Glutamatergic neuron (in vitro differentiated cells): ENCODE results near the gene ZNF454. TPM values are rescaled to one million over a fixed set of nuclear protein-coding genes. Genes with fewer than 3 reads are reported as not detected.

Source experiments
- DNase-seq: peaks from one replicate; pipeline ENCODE4 v3.0.0; 2022
- H3K27ac Mint-ChIP-seq: one replicate; pipeline ENCODE4 v1.8.0; 2020; ENCODE audit warnings: mild to moderate bottlenecking, mixed read lengths, inconsistent platforms; ENCODE audit not compliant: unreplicated experiment
- H3K27me3 Mint-ChIP-seq: one replicate; pipeline ENCODE4 v1.8.0; 2020; ENCODE audit warnings: mild to moderate bottlenecking, moderate library complexity, mixed read lengths, inconsistent platforms; ENCODE audit not compliant: unreplicated experiment
- H3K36me3 Mint-ChIP-seq: one replicate; pipeline ENCODE4 v1.8.0; 2020; ENCODE audit warnings: mild to moderate bottlenecking, mixed read lengths, inconsistent platforms; ENCODE audit not compliant: unreplicated experiment
- H3K4me1 Mint-ChIP-seq: one replicate; pipeline ENCODE4 v1.8.0; 2020; ENCODE audit warnings: mild to moderate bottlenecking, low read depth, mixed read lengths, inconsistent platforms; ENCODE audit not compliant: unreplicated experiment
- H3K4me3 Mint-ChIP-seq: one replicate; pipeline ENCODE4 v1.8.0; 2020; ENCODE audit warnings: mild to moderate bottlenecking, mixed read lengths, inconsistent platforms; ENCODE audit not compliant: unreplicated experiment
- H3K9me3 Mint-ChIP-seq: one replicate; pipeline ENCODE4 v1.8.0; 2020; ENCODE audit warnings: mild to moderate bottlenecking, moderate library complexity, mixed read lengths, inconsistent platforms; ENCODE audit not compliant: unreplicated experiment
- total RNA-seq: library from RNA; stranded (reverse); fragmentation: NEBNext Ultra II Directional; extraction: Animal tissue kit (Norgen Biotek cat#: 25700); gene quantifications from one replicate; pipeline ENCODE4 v1.2.1, GENCODE V29; 2021; ENCODE audit not compliant: unreplicated experiment
- TF ChIP-seq, protein P1 (sequence below): fragments of 200-600 bp; sonication (generic); IDR thresholded peaks from one replicate; pipeline ENCODE4 v1.5.0; 2021; ENCODE audit not compliant: partially characterized antibody, unreplicated experiment

ZNF454 gene
- total RNA-seq, 1 donor from 2014 or later: 9.3 TPM

DNA sequence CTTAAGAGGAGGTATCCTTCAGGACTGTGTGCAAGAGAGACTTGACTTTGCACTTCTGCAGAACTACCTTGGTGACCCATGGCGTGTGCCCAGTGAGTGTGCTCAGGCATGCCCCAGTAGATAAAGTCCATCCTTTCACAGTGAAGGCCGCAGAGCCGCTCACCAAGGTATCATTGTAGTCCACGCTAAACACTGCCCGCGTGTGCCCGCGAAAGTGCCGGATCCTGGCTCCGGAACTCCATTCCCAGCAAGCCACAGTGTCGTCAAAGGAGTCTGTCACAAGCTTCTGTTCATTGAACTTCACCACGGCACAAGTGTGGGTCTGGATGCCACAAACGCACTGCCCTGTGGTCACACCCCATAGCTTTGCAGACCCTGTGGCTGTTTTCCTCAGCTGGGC, 57.4 kb downstream of the ZNF454 start:
- Mint-ChIP-seq H3K36me3 (peaks cover 5% of the 10 kb centered on the region), H3K27me3 (peaks cover 13% of the 10 kb centered on the region), H3K9me3 (peaks cover 8% of the 10 kb centered on the region), H3K4me3 (no peak overlapping the region), H3K27ac (no peak overlapping the region), H3K4me1 (peaks cover 3% of the 10 kb centered on the region)
- TF ChIP-seq, protein P1, sequence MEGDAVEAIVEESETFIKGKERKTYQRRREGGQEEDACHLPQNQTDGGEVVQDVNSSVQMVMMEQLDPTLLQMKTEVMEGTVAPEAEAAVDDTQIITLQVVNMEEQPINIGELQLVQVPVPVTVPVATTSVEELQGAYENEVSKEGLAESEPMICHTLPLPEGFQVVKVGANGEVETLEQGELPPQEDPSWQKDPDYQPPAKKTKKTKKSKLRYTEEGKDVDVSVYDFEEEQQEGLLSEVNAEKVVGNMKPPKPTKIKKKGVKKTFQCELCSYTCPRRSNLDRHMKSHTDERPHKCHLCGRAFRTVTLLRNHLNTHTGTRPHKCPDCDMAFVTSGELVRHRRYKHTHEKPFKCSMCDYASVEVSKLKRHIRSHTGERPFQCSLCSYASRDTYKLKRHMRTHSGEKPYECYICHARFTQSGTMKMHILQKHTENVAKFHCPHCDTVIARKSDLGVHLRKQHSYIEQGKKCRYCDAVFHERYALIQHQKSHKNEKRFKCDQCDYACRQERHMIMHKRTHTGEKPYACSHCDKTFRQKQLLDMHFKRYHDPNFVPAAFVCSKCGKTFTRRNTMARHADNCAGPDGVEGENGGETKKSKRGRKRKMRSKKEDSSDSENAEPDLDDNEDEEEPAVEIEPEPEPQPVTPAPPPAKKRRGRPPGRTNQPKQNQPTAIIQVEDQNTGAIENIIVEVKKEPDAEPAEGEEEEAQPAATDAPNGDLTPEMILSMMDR: no peak
- DNase-seq: no peak

DNA sequence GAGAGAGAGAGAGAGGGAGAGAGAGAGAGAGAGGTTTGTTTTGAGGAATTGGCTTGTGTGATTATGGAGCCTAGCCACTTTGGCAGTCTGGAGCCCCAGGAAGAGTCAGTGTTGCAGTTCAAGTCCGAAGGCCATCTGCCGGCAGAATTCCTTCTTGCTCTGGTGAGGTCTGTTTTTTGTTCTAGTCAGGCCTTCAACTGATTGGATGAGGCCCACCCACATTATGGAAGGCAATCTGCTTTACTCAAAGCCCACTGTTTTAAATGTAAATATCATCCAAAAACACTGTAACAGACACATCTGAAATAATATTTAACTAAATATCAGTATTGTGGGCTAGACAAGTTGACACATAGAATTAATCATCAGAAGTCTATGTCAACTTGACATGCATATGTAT, 65.6 kb downstream of the ZNF454 start:
- no peak for DNase-seq
- Mint-ChIP-seq H3K27me3 (no peaks in the 10 kb centered on the region), H3K27ac (no peak overlapping the region), H3K9me3 (peaks cover 7% of the 10 kb centered on the region), H3K36me3 (peaks cover 6% of the 10 kb centered on the region), H3K4me1 (no peaks in the 10 kb centered on the region), H3K4me3 (no peak overlapping the region)
- TF ChIP-seq, protein P1: no peak

DNA sequence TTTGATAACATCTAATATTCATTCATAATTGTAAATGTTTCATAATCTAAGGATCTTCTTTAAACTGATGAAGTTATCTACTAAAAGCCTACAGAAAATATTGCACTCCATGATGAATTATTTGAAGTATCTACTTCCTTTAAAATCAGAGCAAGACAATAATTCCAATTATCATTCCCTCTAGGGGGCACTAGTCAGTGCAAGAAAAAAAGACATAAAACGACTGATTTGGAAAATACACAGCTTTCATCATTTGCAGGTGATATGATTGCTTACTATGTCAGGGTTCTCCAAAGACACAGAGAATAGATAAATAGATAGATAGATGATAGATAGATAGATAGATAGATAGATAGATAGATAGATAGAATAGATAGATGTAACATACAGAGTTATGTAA, 67.7 kb downstream of the ZNF454 start:
- TF ChIP-seq, protein P1: no peak
- no peaks in the 10 kb centered on the region for H3K27me3 Mint-ChIP-seq
- peaks cover 8% of the 10 kb centered on the region for H3K9me3 Mint-ChIP-seq
- H3K4me1 Mint-ChIP-seq: no peaks in the 10 kb centered on the region
- peaks cover 12% of the 10 kb centered on the region for H3K36me3 Mint-ChIP-seq
- H3K27ac Mint-ChIP-seq: no peak overlapping the region
- H3K4me3 Mint-ChIP-seq: no peak overlapping the region
- DNase-seq: no peak

Other genes starting within 250 kb of the ZNF454 start
- gene ZNF354A, start 210.5 kb upstream of the ZNF454 start, total RNA-seq: 20.1 TPM
- gene ZNF354B, start 81.2 kb upstream of the ZNF454 start, total RNA-seq: 18.0 TPM
- gene ZFP2, start 45.3 kb upstream of the ZNF454 start, total RNA-seq: 2.2 TPM
- not detected for gene GRM6, start 54.1 kb downstream of the ZNF454 start, total RNA-seq
- 5.7 TPM for gene ZNF879, start 82.6 kb downstream of the ZNF454 start, total RNA-seq
- gene ZNF354C, start 119.2 kb downstream of the ZNF454 start, total RNA-seq: 11.4 TPM